Hematopoietic multipotent progenitor cell treated with erythropoietin and hydrocortisone succinate and interleukin-3 and kit ligand, for 8 days (in vitro differentiated cells): ENCODE measurements around the gene RAD51.
"Not testable (repeated sequence)": the region's sequence is repeated elsewhere in the genome, so short reads cannot be mapped to it uniquely, and the experiment has no call there.

Experiments
- DNase-seq: peaks from one replicate; pipeline ENCODE4 v3.0.0-alpha.2; 2015

The RAD51 gene

DNA sequence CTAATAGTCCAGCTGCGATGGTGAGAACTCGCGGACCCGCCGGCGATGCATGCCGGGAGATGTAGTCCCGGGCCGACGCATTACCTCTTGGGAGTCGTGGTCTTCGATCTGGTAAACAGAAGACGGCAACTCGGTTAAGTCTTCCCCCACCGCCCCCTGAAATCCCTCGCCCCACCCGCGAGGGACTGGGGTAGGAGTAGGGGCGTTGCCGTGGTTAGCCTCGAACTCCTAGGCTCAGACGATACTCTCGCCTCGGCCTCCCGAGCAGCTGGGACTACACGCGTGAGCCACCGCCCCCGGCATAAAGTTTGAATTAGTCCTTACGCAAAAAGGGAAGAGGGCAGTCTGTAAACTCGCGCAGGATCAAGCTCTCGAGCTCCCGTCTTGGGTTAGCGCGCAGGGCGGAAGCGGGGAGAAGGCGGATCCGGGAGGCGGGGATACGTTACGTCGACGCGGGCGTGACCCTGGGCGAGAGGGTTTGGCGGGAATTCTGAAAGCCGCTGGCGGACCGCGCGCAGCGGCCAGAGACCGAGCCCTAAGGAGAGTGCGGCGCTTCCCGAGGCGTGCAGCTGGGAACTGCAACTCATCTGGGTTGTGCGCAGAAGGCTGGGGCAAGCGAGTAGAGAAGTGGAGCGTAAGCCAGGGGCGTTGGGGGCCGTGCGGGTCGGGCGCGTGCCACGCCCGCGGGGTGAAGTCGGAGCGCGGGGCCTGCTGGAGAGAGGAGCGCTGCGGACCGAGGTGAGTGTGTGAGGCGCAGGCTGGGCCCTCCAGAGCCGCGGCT lies at the start of gene RAD51:
RAD51 (plus strand) TSS at position 487 of the 781 bp plus-strand sequence. CDS start 3,585 bp downstream, outside the sequence.
- DNase-seq = peak; percentile 94

DNA sequence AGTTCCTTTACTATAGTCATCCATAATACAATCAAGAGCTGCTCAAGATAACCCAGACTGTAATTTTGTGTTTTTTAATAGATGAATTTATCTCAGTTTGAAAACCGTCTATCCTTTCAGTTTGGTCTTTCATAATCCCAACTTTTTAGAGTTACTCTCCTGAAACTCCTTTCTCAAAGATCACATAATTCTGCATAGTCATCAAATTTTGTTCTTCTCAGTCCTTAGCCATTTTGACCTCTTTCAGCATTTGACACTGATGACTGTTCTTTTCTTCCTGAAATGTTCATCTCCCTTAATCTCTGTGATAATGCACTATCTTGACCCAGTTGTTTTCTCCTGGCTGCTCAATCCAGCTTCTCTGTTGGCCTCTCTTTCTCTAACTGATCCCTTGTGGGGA lies 47.5 kb upstream of the RAD51 start:
- DNase-seq = no peak

DNA sequence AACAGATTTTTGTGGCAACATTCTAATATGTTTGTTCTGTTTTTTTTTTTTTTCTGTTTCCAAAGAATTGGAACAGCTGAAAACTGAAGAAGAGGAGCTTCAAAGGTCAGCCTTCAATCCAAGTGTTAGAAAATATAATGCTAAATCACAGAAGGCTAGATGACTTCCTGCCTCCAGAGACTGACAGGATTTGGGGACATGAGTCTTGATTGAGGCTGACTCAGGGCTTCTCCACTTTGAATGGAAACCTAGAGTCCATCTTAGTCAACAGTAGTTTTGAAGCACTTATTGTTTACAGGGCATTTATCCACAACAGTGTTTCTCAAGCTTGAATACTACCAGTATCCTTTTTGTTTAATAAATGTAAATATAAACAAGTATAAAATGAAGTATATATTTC lies 44.5 kb upstream of the RAD51 start:
- DNase-seq = no peak

DNA sequence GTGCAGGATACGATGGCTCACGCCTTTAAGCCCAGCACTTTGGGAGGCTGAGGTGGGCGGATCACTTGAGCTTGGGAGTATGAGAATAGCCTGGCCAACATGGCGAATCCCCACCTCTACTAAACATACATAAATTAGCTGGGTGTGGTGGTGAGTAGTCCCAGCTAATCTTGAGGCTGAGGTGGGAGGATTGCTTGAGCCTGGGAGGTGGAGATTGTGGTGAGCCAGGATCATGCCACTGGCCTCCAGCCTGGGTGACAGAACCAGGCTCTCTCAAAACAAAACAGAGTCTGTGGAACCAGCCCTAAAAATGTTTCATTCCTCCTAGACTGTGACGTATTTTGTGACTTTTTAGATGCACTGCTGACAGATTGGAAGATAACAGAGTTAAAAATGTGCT lies 34.3 kb upstream of the RAD51 start:
- DNase-seq = peak; percentile 44

DNA sequence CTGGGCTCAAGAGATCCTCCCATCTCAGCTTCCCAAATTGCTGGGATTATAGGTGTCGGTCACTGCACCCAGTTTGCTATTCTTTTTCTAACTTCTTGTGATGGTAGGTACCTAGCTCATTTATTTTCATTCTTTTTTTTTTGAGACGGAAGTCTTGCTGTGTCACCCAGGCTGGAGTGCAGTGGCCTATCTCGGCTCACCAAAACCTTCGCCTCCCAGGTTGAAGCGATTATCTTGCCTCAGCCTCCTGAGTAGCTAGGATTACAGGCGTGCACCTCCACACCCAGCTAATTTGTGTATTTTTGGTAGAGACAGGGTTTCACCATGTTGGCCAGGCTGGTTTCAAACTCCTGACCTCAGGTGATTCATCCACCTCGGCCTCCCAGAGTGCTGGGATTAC lies 30.1 kb upstream of the RAD51 start:
- peak; percentile 21 for DNase-seq

DNA sequence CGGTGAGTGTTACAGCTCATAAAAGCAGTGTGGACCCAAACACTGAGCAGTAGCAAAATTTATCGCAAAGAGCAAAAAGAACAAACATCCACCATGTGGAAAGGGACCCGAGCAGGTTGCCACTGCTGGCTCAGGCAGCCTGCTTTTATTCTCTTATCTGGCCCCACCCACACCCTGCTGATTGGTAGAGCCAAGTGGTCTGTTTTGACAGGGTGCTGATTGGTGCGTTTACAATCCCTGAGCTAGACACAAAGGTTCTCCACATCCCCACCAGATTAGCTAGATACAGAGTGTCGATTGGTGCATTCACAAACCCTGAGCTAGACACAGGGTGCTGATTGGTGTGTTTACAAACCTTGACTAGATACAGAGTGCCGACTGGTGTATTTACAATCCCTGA lies 18.7 kb upstream of the RAD51 start:
- DNase-seq = not testable (repeated sequence)

DNA sequence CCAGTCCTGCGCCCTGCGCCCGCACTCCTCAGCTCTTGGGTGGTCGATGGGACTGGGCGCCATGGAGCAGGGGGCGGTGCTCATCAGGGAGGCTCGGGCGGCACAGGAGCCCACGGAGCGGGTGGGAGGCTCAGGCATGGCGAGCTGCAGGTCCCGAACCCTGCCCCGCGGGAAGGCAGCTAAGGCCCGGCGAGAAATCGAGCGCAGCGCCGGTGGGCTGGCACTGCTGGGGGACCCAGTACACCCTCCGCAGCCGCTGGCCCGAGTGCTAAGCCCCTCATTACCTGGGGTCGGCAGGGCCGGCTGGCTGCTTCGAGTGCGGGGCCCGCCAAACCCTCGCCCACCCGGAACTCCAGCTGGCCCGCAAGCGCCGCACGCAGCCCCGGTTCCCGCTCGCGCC lies 18.1 kb upstream of the RAD51 start:
- DNase-seq = not testable (repeated sequence)

DNA sequence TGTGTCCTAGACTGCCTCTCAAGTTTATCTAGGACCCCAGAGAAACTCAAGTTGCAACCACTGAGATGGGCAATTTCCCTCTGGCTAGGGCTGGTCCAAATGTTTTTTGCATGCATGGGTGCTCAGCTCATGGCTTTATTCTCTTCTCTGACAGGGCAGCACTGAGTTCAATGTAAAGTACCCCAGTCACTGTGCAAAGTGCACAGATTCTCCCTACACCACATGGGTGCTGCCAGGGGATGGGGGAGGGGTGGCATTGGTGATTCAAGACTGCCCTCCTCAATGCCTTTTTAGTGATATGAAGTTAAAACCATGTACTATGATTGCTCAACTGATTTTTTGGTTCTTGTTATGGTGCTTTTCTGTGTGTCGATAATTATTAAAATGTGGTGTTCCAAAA lies 14.8 kb upstream of the RAD51 start:
- DNase-seq = no peak

DNA sequence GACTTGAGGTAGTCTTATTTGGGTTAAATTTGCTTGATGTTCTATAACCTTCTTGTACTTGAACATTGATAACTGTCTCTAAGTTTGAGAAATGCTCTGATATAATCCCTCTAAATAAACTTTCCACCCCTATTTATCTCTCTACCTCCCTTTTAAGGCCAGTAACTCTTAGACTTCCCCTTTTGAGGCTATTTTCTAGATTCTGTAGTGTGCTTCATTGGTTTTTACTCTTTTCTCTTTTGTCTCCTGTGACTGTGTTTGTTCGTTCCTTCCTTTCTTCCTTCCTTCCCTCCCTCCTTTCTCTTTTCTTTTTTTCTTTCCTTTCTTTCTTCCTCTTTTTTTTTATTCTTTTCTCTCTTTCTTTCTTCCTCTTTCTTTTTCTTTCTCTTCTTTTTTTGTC lies 14.0 kb upstream of the RAD51 start:
- DNase-seq = not testable (repeated sequence)

DNA sequence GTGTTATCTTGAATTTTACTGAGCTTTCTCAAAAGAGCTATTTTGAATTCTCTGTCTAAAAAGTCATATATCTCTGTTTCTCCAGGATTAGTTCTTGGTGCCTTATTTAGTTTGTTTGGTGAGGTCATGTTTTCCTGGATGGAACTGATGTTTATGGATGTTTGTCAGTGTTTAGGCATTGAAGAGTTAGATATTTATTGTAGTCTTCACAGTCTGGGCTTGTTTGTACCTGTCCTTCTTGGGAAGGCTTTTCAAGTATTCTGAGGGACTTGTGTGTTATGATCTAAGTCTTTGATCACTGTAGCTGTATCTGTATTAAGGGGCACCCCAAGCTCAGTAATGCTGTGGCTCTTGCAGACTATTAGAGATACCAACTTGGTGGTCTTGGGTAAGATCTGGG lies 10.6 kb upstream of the RAD51 start:
- DNase-seq = no peak

DNA sequence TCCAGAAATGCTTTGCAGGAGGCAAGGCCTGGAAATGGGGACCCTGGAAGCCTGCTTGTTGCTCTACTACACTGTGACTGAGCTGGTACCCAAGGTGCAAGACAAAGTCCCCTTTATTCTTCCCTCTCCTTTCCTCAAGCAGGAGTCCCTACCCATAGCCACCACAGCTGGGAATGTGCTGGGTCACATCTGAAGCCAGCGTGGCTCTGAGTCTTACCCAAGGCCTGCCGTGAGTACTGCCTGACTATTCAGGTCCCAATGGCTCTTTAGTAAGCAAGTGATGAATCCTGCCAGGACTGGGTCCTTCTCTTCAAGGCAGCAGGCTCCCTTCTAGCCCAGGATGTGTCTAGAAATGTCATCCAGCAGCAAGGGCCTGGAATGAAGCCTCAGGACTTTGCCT lies 9.6 kb upstream of the RAD51 start:
- DNase-seq = no peak

DNA sequence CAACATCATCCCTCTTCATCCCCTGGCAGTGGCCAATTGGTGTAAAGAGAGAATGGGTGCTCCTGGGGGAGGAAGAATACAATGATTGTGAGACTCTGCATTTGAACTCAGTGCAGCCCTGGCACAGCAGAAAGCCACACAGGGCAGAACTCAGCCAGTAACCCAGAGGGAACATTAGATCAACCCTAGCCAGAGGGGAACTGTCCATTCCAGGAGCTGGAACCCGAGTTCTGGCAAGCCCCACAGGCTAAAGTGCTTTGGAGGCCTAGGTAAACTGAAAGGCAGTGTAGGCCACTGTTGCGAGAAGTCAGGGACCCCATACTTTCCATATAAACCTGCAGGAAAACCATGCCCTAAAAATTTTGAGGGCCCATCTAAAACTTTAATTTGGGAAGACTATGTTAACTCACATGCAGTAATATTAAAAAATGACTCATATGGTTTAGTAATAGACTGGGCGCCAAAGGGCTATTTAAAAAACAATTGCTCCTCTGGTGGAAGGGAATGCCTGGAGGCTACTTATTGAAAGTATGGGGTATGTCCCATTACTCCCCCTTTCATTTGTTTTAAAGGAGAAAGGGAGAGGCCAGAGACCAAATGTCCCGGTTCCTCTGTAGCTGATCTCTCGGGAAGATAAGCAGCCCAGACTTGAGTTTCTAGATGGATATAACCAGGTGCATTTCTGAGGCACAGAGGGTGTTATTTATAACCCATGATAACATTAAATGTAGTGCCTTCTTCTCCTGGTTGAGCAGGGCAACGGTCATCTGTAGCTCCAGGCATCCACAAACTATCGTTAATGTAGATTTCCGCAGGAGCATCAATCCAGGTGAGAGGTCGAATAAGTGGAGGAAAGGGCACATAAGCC lies 5.8 kb upstream of the RAD51 start:
- DNase-seq = no peak

DNA sequence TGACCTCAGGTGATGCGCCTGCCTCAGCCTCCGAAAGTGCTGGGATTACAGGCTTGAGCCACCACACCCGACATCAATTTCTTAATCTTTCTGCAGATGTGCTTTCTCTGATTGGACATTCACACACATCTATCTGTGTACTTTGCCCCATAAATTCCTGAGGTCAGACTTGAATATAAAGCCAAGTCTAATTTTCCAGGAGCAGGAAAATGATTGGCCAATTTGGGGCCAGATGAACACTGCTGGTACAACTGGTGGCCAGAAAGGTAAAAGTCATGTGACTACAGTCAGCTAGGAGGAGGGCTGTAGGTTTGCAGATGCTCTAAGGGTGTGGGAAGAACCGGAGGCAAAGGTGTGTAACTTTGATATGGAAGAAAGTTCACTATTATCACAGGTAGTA lies 3.2 kb upstream of the RAD51 start:
- no peak for DNase-seq

DNA sequence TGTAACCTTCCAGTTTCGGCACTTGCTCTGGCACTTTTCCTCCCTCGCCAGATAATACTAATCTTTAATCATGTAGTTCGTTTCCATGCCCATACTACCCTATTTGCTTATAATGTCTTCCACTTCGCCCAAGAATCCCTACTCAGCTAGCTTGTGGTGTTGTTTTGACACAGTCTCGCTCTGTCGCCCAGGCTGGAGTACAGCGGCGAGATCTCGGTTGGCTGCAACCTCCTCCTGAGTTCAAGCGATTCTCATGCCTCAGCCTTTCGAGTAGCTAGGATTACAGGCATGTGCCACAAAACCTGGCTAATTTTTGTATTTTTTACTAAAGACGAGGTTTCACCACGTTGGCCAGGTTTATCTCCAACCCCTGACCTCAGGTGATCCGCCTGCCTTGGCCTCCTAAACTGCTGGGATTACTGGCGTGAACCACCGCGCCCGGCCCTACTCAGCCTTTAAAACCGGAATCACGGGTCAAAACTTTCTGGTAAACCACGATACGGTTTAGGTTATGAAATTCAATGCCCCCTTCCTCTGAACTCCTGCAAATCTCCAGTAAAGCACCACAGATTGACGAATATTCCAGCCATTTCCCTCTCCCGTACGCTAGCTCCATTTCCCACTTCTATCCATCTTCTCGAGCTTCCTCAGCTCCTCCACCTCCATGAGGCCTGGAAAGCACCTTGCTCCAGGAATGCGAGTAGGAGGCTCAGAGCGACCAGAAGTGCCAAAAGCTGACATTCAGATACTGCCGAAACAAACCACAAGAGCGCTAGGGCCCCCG lies 878 bp upstream of the RAD51 start:
- DNase-seq = no peak

DNA sequence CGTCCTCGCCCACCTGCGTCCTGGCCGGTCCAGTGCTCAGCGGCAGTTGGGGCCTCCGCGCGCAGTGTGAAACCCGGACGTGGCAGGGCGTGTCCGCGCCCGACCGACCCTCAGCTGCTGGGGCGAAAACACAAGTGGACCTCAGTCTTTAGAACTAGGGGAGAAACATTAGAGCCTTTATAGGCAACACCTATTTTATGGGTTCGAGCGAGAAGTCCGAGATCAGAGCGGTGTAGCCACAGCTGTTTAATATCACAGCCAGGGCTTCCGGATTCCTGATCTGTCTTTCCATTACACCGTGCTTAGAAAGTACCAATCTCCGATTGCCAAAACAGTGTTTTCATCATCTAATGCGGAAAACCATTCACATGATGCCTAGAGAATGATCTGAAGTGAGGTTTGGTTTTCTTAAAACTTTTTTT lies 506 bp downstream of the RAD51 start:
- peak; percentile 32 for DNase-seq

DNA sequence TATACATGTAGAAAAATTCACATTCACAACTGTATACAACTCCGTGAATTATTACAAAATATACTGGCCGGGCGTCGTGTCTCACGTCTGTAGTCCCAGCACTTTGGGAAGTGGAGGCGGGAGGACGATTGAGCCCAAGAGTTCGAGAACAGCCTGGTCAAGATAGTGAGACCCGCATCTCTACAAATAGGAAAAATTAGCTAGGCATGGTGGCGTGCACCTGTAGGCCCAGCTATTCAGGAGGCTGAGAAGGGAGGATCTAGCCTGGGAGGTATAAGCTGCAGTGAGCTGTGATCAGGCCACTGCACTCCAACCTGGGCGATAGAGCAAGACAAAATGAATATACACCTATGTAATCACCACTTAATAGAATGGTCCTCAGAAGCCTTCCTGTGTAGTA lies 1.3 kb downstream of the RAD51 start:
- peak; percentile 5 for DNase-seq

DNA sequence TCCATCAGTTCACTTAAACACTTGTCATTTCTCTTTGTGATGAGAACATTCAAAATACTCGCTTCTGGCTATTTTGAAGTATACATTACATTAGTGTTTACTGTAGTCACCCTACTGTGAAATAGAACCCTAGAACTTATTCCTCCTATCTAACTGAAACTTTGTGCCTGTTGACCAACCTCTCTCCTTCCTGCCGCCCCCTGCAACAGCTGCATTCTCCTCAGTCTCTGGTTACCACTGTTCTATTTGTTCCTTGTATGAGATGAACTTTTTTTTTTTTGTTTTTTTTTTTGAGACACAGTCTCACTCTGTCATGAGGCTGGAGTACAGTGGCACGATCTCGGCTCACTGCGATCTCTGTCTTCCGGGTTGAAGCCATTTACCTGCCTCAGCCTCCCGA lies 2.9 kb downstream of the RAD51 start:
- DNase-seq = no peak

DNA sequence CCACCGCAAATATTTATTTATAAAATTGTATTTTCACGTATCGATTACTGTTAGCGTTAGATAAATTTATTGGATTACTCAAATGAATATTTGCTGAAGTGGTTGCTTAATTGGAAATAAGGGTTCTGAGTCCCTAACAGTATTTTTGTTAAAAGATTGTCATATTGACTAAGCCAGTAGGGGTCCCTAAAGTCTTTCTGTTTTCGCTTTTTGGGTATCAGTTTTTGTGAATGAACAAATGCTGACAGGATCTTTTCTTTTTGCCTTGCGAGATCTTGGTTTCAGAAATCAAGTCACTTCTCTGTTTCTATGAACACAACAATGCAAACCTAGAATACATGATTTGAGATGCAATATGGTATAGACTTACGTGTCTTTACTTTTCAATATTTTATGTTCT lies 7.1 kb downstream of the RAD51 start:
- peak; percentile 39 for DNase-seq

DNA sequence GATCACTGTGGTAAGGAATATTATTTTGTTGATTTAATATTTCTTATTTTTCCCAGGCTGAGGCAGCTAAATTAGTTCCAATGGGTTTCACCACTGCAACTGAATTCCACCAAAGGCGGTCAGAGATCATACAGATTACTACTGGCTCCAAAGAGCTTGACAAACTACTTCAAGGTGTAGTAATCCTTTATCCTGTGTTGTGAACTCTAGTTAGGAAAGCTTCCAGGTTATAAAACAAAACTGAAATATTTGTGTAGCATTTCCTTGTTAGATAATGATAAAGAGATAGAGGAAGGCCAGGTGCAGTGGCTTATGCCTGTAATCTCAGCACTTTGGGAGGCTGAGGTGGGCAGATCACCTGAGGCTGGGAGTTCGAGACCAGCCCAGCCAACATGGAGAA lies 11.1 kb downstream of the RAD51 start:
- no peak for DNase-seq

DNA sequence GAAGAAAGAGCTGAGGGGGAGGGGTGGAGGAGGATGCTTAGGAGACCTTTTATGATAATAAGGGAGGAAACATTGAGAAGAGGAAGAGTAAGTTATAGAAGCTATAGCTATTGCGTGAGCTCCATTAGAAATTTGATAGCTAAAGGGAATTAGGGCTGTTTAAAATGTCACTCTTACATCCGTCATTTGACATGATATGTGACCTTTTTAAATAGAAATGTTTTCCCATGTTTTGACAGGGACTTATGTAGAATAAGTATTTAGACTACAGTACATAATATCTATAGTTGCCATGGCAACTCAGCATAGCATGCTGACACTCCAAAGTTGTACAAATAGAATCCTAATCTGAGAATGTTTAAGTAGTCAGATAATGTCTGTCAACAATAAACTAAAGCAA lies 19.2 kb downstream of the RAD51 start:
- DNase-seq = no peak

DNA sequence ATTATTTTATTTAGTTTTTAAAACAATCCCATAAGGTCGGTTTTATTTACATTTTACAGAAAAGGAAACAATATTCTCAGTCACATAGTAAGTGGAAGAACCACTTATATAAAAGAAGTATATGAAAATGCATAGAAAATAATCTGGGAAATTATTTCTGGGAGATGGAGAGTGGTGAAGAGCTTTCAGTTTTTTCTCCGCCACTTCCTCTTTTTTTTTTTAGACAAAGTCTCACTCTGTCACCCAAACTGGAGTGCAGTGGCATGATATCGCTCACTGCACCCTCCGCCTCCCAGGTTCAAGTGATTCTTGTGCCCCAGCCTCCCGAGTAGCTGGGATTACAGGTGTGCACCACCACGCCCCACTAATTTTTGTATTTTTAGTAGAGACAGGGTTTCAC lies 21.2 kb downstream of the RAD51 start:
- DNase-seq = no peak

DNA sequence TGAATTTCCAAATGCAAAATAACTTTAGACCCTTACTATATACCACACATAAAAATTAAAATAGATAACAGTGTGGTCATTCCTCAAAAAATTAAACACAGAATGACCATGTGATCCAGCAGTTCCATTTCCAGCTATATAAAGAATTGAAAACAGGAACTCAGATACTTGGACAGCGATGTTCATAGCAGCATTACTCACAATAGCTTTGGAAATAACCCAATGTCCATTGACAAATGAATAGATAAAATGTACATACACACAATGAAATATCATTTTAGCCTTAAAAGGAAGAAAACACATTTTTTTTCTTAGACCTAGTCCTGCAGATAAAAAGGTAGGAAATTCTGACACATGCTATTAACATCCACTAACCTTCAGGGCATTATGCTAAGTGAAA lies 26.7 kb downstream of the RAD51 start:
- DNase-seq = no peak

DNA sequence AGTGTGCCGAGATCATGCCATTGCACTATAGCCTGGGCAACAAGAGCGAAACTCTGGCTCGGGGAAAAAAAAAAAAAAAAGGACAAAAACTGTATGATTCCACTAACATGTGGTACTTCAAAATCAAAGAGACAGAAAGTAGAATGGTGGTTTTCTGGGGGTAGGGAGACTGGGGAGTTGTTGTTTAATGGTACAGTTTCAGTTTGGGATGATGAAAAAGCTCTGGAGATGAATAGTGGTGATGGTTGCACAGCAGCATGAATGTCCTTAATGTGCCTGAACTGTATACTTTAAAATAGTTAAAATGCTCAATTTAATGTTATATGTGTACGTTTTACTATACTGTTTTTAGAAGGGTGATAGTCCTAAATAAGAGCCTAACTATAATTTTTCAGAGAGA lies 27.4 kb downstream of the RAD51 start:
- DNase-seq = no peak
